OCI-LY7 (cell line): ENCODE data around the gene CLEC16A. TPM values are rescaled to one million over a fixed set of nuclear protein-coding genes. Genes with fewer than 3 reads are reported as not detected.
A peak's percentile ranks its signal among the peaks of the same experiment; 100 is the strongest.

ENCODE experiments used
- BruUV-seq: library from RNA; stranded (reverse); fragments of 400-500 nt; replicated peaks from 2 replicates; lab custom pipeline; 2021; lab: Mats Ljungman, UMichigan
- CTCF ChIA-PET: fragments of 300-600 bp; sonication (Branson Sonifier 250); formaldehyde crosslinking; loops from one replicate; lab custom pipeline; 2022; ENCODE audit warnings: antibody characterized with exemption; ENCODE audit not compliant: unreplicated experiment; lab: Charles Lee
- POLR2A ChIA-PET: fragments of 300-600 bp; sonication (Branson Sonifier 250); formaldehyde crosslinking; loops from one replicate; lab custom pipeline; 2022; ENCODE audit warnings: antibody characterized with exemption; lab: Charles Lee
- DNase-seq: peaks from one replicate; pipeline ENCODE4 v3.0.0-alpha.2; 2015; ENCODE audit warnings: low spot score
- H2AFZ ChIP-seq: fragments of 200-600 bp; sonication (generic), shearing (Covaris generic); 2 replicates; pipeline ENCODE4 v1.6.1; 2014; ENCODE audit warnings: mild to moderate bottlenecking, antibody characterized with exemption, low read length, moderate library complexity
- H3K27ac ChIP-seq: fragments of 200-600 bp; sonication (generic); 2 replicates; pipeline ENCODE4 v1.5.1; 2014; ENCODE audit warnings: mixed run types, low read depth, mild to moderate bottlenecking, moderate library complexity, low read length, inconsistent platforms; ENCODE audit not compliant: poor library complexity, severe bottlenecking
- H3K36me3 ChIP-seq: fragments of 200-600 bp; sonication (generic); 2 replicates; pipeline ENCODE4 v1.6.1; 2014; ENCODE audit warnings: mild to moderate bottlenecking, antibody characterized with exemption, low read length, moderate library complexity, mixed read lengths; ENCODE audit not compliant: insufficient read depth
- H3K4me1 ChIP-seq: fragments of 200-600 bp; sonication (generic); 2 replicates; pipeline ENCODE4 v1.5.1; 2014; ENCODE audit warnings: mild to moderate bottlenecking, low read length; ENCODE audit not compliant: insufficient read depth, poor library complexity, severe bottlenecking
- H3K4me2 ChIP-seq: fragments of 200-600 bp; sonication (generic); 2 replicates; pipeline ENCODE4 v1.6.1; 2014; ENCODE audit warnings: mild to moderate bottlenecking, low read length
- H3K4me3 ChIP-seq: fragments of 200-600 bp; sonication (generic); 2 replicates; pipeline ENCODE4 v1.5.1; 2014; ENCODE audit warnings: mild to moderate bottlenecking, low read depth, low read length; ENCODE audit not compliant: poor library complexity, severe bottlenecking
- H3K79me2 ChIP-seq: fragments of 200-600 bp; sonication (generic); 2 replicates; pipeline ENCODE4 v1.6.1; 2016; ENCODE audit warnings: low read depth, mild to moderate bottlenecking, low read length, moderate library complexity, mixed read lengths; ENCODE audit not compliant: insufficient read depth
- H3K9me2 ChIP-seq: fragments of 200-600 bp; sonication (generic); 2 replicates; pipeline ENCODE4 v1.6.1; 2016; ENCODE audit warnings: mild to moderate bottlenecking, low read length, mixed read lengths; ENCODE audit not compliant: insufficient read depth
- H3K9me3 ChIP-seq: fragments of 200-600 bp; sonication (generic); 2 replicates; pipeline ENCODE4 v1.6.1; 2014; ENCODE audit warnings: mild to moderate bottlenecking, mixed run types, low read length, mixed read lengths
- H4K20me1 ChIP-seq: fragments of 200-600 bp; sonication (generic); 2 replicates; pipeline ENCODE4 v1.6.1; 2014; ENCODE audit warnings: mild to moderate bottlenecking, antibody characterized with exemption, low read length, moderate library complexity, mixed read lengths; ENCODE audit not compliant: insufficient read depth
- CTCF ChIP-seq: fragments of 200-600 bp; sonication (generic); conservative IDR thresholded peaks from 2 replicates; pipeline ENCODE4 v1.5.1; 2014; ENCODE audit warnings: mild to moderate bottlenecking, antibody characterized with exemption, low read length, moderate library complexity, mixed read lengths
- EZH2phosphoT487 ChIP-seq: fragments of 200-600 bp; sonication (generic); IDR thresholded peaks from 2 replicates; pipeline ENCODE4 v1.6.1; 2018; ENCODE audit warnings: low read depth, borderline replicate concordance, mild to moderate bottlenecking, mixed run types, antibody characterized with exemption, low read length, moderate library complexity, mixed read lengths
- intact Hi-C: fragments of 100-400 bp; cut with micrococcal nuclease; formaldehyde crosslinking; loops from one replicate; pipeline ENCODE4 v1.10.0; 2022; ENCODE audit not compliant: unreplicated experiment
- total RNA-seq, 2 experiments: library from RNA; depleted of rRNA in 1 of 2; stranded (reverse); fragments of >200 nt in 1 of 2; shearing (Covaris generic) in 1 of 2; gene quantifications; 2 replicates each; pipeline ENCODE4 v1.2.3, GENCODE V29; 2014 to 2022

Gene CLEC16A
- total RNA-seq, 2 experiments from 2014 or later, result 26.2 to 50.9 TPM

- Histone ChIP-seq H3K4me3 (no peak overlapping the region), H3K27ac (no peak overlapping the region), H4K20me1 (no peaks in the 10 kb centered on the region), H3K9me2 (no peaks in the 10 kb centered on the region), H3K4me1 (peaks cover 9% of the 10 kb centered on the region), H3K36me3 (no peaks in the 10 kb centered on the region), H3K4me2 (no peak overlapping the region), H3K9me3 (no peaks in the 10 kb centered on the region), H2AFZ (no peak overlapping the region), H3K79me2 (no peaks in the 10 kb centered on the region)
- no peak for DNase-seq
- CTCF ChIA-PET, result no interaction called here
- no TSS peak for BruUV-seq
- POLR2A ChIA-PET, result interaction anchor here (0.7 kb wide), 1 partner anchor 11 kb away, joined by 3 read pairs; no protein-coding TSS in a partner anchor
- intact Hi-C loops, result no loop called here
- TF ChIP-seq EZH2phosphoT487, result no peak
- TF ChIP-seq CTCF, result no peak
Observed at GRCh38 chr16:11156401-11156800, 212.0 kb downstream of the CLEC16A start.

GRCh38 chr16:11157143-11157542 lies 212.8 kb downstream of the CLEC16A start:
- H3K9me2 ChIP-seq, result no peaks in the 10 kb centered on the region
- DNase-seq, result peak; percentile 58
- H3K4me3 ChIP-seq, result no peak overlapping the region
- TF ChIP-seq CTCF (no peak), EZH2phosphoT487 (no peak)
- ChIA-PET CTCF (no interaction called here), POLR2A (no interaction called here)
- no peaks in the 10 kb centered on the region for H3K9me3 ChIP-seq
- H4K20me1 ChIP-seq, result no peaks in the 10 kb centered on the region
- H3K27ac ChIP-seq, result no peak overlapping the region
- H2AFZ ChIP-seq, result no peak overlapping the region
- BruUV-seq, result no TSS peak
- no peaks in the 10 kb centered on the region for H3K36me3 ChIP-seq
- H3K79me2 ChIP-seq, result no peaks in the 10 kb centered on the region
- intact Hi-C loops, result no loop called here
- H3K4me2 ChIP-seq, result peak overlapping the region; percentile 38; the same call in 1 of the 2 replicates
- peaks cover 9% of the 10 kb centered on the region for H3K4me1 ChIP-seq

GRCh38 chr16:11158018-11158417 lies 213.7 kb downstream of the CLEC16A start:
- Histone ChIP-seq H3K27ac (no peak overlapping the region), H3K79me2 (no peaks in the 10 kb centered on the region), H3K4me1 (peaks cover 9% of the 10 kb centered on the region), H3K9me2 (no peaks in the 10 kb centered on the region), H3K36me3 (no peaks in the 10 kb centered on the region), H3K9me3 (no peaks in the 10 kb centered on the region), H3K4me2 (no peak overlapping the region), H4K20me1 (no peaks in the 10 kb centered on the region), H2AFZ (no peak overlapping the region), H3K4me3 (no peak overlapping the region)
- BruUV-seq, result no TSS peak
- no peak for DNase-seq
- ChIA-PET POLR2A (interaction anchor here (0.8 kb wide), 1 partner anchor 10 kb away, joined by 3 read pairs; no protein-coding TSS in a partner anchor), CTCF (interaction anchor here (0.6 kb wide), 1 partner anchor 446 kb away, joined by 3 read pairs; no protein-coding TSS in a partner anchor)
- intact Hi-C loops, result no loop called here
- TF ChIP-seq CTCF (no peak), EZH2phosphoT487 (no peak)
